Activated T-cell treated with anti-CD3 and anti-CD28 coated beads, Interleukin-2, amount 50 U/mL, for 1 hour (primary cell): ENCODE measurements around the gene SHPK.
A peak's percentile ranks its signal among the peaks of the same experiment; 100 is the strongest.

Source experiments
- DNase-seq: peaks from one replicate; pipeline ENCODE4 v3.0.0-alpha.2; 2020

Gene SHPK

DNA sequence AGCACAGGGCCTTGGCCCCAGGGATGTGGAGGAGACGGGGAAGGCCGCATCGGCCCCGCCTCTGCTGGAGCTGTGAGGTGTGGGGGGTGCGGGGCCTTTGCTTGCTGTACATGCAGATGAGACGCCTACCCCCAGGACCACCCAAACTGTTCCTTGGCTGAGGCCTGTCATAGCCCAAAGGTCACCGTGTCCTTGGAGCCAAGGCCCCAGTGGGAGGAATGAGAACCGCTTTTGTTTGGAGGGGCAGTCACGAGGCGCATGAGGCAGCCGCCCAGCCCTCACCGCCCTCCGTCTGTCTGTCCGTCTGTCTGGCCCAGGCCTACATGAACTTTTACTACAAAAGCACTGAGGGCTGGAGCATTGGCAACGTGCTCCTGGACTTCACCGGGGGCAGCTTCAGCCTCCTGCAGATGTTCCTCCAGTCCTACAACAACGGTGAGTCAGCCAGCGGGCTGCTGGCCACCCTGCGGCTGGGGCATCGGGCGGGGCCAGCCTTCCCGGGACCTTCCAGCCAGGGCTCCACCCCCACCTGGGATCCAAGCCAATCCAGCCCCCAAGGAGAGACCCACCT lies 23.6 kb upstream of the SHPK start:
- DNase-seq, result no peak

DNA sequence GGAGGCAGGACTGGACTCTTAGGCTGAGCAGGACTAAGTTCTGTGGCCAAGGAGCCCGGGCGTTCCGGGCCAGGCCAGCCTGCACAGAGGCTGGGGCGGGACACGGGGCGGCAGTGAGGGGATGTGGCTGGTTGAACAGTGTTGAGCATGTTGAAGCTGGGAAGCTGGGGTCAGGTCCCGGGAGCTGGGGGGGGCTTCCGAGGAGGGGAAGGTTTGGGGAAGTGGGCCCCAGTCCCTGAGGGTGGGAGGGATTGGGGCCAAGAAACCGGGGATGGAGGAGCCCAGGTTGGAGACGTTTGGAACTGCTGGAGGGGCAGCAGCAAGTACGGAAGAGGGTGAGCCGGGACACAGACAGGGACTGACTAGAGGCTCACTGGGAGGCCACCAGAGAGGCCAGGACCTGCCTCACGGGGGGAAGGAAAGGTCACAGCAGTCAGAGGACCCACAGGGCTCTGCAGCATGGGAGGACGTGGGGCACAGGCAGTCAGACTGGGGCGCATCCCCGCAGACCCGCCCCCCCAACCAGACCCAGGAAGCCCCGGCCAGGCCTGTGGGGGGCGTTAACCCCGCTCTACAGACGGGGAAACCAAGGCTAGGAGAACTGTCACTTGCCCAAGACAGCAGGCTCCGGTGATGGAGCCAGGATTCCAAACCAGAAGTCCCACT lies 22.9 kb upstream of the SHPK start:
- DNase-seq, result no peak

DNA sequence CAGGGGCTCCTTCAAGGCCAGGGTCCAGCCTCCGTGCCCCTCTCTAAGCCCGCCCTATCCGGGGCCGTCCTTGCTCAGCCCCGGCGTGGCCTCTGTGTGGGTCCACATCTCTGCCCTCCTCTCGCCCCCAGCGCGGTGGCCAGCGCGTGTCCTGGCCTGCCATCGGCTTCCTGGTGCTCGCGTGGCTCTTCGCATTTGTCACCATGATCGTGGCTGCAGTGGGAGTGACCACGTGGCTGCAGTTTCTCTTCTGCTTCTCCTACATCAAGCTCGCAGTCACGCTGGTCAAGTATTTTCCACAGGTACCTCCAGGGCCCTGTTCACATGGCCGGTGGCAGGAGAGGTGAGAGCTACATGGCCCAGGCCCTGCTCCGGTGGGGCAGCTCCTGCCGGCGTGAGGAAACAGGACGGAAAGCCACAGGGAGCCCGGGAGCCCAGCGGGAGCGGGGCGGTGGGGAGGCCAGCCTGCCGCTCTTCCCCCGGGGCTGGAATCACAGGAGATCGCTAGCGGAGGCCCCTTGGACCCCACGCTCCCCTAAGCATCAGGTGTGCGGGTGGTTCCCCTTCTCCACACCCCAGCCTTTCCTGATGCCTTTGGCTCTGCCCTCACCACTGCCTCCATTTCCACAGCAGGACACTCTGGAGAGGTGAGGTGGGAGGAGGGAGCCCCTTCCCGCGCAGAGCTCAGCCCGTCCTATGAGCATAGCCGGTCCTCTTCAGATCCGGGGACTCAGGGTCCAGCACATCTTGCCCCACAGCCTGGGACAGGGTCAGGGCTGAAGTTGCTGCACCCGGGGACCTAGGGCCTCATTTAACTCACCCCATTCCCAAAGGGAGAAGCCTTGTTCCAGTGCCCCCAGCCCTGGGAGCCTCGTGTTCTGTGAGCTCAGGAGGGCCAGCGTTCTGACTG lies 22.1 kb upstream of the SHPK start:
- no peak for DNase-seq

DNA sequence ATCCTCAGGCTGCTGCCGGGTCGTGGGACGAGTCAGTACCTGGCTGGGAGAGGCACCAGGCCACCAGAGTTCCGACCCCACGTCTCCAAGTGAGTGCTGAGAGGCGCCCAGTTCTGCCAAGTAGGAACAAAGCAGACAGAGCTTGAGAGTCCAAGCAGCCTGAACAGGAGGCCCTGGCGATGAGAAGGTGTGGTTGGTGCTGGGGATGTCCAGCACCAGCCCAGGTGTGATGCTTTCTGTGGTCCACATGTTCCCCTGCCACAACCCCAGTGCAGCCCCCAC lies 21.5 kb upstream of the SHPK start:
- no peak for DNase-seq

DNA sequence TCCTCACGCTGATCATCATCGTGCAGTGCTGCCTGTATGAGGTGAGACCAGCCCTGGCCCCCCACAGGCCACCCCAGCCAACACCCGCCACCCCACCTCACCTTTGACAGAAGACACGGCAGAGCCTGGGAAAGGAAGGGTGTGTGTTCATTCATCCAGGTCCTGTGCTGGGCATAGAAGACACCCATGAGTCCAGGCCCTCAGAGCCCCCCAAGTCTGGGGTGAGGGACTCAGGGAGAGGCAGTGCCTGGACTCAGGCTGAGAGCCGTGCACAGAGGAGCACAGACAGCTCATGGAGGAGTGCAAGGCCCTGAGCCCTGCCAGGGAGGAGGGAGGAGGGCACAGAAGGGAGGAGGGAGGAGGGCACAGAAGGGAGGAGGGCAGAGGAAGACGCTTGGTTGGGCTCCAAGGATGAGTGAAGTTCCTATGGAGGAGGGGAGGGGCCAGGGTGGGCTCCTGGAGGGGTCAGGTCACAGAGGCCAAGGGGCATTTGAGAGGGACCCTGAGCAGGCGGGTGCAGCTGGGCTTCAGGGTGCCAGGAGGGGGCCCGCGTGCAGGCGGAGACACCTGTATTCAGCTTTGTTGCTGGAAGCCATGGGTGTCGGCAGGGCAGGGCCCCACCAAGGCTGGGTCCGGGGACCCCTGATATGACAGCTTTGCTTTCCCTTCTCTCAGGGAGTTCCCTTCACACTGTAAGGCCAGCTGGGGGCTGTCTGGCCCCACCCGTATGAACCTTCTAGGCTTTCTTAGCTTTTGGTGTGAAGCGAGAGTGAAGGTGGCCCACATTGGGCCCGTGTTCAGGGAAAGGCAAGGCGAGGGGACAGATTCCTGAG lies 20.9 kb upstream of the SHPK start:
- DNase-seq, result no peak

DNA sequence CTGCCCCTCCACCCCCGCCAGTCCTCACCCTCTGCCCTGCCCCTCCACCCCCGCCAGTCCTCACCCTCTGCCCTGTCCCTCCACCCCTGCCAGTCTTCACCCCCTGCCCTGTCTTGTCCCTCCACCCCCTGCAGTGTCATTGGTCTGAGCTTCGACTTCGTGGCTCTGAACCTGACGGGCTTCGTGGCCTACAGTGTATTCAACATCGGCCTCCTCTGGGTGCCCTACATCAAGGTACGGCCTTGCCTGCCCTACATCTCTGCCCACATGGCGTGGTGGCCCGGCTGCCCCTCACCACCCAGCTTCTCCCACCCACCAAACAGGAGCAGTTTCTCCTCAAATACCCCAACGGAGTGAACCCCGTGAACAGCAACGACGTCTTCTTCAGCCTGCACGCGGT lies 20.3 kb upstream of the SHPK start:
- DNase-seq, result no peak

DNA sequence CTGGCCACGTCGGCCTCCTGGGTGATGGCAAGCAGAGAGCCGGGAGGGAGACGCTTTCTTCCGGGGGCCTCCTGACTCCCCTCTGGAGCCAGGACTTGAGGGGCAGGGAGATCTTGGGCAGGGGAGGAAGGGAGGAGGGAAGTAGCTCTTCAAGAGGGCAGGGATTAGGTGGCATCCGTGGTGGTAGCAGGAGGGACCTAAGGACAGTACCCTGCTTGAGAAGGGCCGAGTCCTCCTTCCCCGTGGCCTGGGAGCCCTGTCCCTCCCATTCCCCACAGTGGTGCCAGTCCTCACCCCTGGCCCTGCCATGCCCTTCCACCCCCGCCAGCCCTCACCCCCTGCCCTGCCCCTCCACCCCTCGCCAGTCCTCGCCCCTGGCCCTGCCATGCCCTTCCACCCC lies 19.7 kb upstream of the SHPK start:
- no peak for DNase-seq

DNA sequence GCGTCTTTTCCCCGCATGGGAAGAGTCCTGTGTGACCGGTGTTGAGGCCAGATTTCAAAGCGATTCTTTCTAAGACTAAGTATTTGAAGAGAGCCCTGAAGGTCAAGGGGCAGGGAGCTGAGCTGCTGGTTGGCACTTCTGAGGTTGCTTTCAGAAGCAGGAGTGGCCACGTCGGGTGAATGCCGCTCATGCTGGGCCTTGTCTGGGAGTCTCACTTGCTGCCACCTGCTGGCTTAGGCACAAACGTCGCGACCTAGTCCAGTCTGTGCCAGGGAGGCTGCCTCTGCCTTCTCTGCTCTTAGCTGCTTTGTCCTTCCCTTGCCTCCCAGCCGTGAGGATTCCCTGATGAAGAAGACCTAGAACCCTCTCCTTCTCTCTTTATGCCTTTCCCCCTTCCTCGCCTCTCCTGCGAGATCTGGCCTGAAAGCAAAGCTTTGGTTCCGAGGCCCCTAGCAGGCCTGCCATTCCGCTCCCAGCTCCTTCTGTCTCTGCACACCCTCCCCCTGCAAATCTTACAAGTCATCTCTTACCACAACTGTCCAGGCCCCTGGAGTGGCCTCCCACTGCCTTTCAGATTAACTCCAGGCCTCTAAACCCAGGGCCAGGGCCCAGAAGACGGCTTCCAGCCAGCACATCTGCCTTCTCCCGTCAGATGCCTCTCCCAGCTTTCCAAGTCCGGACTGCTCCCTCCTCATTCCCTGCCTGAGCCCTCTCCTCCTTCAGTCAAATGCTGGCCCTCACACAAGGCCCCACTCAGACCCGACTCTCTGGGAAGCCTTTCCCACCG lies 11.9 kb upstream of the SHPK start:
- DNase-seq, result peak; percentile 39

DNA sequence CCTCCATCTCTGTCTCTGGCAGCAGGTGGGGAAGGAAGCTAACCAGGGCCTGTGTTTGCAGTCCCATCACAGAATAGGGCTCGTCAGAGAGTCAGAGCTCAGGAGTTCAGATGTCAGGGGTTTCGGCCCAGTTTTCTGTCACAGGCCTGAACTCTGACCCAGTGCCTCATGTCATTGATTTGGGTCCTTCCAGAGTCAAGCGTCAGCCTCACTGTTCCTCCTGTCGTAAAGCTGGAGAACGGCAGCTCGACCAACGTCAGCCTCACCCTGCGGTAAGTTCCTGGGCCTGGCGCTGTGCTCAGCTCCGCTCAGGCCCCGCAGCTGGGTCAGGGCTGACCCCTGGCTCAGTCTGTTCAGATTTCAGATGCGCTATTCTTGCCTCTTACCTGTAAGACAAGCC lies 11.2 kb upstream of the SHPK start:
- no peak for DNase-seq

DNA sequence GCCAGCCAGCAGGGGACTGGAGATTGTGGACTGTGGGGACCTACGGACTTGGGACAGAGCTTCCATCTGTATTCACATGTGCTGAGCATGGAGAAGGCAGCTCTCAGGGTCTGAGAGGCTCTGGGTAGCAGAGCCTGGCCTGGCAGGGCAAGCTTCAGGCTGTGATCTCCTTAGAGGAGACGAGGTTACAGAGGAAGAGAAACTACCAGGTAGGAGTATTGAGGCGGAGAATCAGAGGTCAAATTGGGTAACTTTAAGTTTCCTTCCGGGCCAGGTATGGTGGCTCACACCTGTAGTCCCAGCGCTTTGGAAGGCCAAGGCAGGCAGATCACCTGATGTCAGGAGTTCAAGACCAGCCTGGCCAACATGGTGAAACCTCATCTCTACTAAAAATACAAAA lies 9.3 kb upstream of the SHPK start:
- DNase-seq, result no peak

DNA sequence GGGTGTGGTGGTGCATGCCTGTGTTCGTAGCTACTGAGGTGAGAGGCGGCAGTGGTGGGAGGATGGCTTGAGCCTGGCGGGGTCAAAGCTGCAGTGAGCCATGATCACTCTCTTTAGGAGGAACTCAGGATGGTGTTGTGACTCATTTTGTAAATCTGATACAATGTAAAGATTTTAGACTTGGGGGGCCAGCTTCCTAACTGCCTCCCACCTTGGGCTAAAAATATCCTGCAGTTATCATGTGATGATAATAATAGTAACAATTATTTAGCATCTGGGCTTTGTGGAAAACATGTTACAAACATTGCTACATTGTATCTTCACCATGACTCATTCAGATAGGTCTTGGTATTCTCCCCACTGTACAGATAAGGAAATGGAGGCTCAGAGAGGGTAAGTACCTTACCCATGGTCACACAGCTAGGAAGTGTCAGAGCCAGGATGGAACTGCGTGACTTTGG lies 7.9 kb upstream of the SHPK start:
- DNase-seq, result no peak

DNA sequence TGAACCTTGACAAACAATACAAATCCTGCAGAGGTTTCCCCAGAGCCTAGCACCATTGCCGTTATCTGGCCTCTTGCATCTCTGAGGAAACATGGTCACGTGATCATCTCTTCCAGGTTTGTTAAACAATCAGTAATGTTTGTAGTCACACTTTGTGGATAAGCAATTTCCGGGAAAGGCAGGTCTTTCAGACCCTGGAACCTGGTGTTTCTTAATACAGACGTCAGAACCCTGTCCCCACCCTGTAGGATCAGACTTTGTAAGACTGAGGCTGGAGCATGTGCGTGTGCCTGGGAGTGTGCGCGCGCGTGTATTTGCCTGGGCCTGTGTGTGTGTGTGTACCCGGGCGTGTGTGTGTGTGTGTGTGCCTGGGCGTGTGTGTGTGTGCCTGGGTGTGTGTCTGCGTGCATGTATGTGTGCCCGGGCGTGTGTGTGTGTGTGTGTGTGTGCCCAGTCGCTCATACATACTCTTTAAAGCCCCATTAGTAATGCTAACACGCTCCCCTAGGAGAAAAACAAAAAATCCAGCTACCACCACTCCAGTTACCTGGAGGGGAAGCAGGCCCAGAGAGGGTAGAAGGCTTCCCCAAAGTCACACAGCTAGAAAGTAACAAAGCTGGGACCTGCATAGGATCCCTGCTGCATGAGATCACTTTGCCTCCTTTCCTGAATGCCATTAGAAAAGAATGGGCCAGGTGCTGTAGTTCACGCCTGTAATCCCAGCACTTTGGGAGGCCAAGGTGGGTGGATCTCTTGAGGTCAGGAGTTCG lies 5.9 kb upstream of the SHPK start:
- DNase-seq, result no peak

DNA sequence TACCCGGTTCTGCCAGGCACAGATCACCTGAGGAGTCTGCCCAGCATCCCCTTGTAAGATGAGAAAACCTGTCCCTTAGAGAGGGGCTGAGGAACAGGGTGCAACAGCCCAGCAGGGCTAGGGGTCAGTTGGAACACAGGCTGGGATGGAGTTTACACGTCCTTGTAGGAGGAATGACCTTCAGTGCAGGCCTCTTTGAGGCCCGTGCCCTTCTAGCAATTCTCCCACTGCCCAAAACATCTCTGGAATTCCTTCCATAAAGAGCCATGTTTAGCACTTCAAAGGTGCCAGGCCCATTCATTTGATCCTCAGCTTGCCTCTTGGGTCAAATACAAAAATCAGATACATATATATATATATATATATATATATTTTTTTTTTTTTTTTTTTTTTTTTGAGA lies 5.0 kb upstream of the SHPK start:
- DNase-seq, result no peak

DNA sequence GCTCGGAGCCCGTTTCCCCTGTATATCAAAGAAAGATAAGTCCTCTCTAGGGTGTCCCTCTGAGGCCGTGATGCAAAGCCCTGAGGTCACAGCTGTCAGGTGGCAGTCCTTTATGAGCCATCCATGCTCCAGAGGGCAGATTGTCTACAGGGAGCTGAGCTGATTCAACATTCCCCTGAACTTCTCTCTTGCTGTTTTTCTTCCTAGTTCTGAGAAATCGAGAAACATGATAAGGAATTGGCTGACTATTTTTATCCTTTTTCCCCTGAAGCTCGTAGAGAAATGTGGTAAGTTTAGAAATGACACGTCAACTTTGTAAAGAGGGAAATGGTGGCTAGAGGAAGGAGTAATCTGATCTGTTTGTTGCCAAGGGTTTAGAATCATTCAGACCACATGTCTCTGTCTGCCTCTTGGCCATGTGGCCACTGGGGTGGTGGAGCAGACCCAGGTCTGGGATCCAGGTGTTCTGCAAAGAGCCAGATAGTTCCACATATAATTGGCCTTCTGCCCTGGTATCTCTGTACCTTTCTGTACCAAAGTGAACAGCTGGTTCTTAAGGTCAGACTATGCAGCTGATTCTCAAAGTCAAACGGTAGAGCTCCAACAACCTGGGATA lies 4.0 kb upstream of the SHPK start:
- DNase-seq, result no peak

DNA sequence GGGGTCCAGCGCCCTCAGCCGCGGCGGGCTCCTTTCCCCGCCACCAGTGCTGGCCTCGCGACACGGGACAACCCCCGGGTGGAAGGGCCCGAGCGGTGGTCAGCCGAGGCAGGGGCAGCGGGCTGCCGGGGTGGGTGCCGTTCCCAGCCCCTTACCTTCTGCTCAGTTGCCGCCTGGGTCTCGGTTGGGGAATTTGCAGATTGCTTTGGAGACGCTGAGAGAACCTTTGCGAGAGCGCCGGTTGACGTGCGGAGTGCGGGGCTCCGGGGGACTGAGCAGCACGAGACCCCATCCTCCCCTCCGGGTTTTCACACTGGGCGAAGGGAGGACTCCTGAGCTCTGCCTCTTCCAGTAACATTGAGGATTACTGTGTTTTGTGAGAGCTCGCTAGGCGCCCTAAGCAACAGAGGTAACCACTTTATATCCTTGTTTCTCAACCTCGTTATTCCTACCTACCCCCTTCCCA lies 891 bp upstream of the SHPK start:
- DNase-seq, result no peak

DNA sequence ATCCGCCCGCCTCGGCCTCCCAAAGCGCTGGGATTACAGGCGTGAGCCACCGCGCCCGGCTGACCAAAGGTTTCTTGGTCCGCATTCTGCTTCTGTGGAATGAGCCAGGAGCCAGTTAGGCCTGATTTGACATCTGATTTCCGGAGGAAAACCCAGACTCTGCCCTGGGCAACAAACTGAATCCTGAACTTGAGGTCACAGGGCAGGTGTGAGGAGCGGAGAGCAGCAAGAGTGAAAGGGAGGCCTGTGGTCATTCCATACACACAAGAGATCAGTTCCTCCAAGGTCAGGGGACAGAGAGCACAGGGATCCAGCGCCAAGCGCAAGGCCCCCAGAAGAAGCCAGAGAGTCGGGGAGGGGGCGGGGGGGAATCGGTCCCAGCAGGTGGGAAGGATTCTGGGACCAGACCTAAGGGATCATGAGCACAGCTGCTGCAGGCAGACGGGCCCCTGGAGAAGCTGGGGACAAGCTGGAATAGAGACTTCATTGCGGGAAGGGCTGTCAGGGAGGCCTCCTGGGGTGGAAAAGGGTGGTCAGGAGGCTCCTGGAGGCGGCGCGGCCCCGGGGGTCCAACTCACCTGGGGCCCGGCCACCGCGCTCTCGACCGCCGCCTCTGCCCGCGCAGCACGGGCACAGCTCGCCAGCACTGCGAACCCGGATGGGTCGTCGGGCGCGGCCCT lies 436 bp downstream of the SHPK start:
- DNase-seq, result peak; percentile 24

DNA sequence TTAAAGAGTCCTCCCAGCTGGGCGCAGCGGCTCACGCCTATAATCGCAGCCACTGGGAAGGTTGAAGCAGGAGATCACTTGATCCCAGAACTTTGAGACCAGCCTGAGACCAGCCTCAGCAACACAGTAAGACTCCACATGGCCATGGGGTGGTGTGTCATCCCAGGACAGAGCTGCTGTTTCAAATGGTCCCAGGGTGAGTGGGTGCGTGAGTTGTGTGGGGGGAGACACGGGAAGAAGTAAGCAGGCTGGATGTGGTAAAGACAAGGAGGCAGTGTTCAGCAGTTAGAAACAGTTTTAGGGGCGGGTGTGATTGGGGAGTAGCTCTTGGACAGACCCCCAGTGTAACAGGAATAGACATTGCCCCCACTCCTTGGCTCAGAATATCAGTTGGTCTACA lies 3.8 kb downstream of the SHPK start:
- no peak for DNase-seq

DNA sequence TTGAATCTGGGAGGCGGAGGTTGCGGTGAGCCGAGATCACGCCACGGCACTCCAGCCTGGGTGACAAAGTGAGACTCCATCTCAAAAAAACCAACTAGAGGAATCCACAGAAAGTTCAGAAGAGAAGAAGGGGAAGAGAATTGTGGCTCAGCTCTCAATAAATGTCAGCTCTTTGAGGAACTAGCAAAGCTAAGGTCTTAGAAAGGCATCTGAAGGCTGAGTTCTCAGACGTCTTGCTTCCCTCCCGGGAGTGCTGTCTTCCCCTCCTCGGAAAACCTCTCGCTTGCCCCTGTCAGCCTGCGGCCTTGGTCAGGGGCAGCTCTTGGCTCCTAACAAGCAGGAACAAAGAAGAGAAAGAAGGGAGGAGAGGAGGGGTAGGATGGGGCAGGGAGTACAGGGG lies 5.3 kb downstream of the SHPK start:
- no peak for DNase-seq

DNA sequence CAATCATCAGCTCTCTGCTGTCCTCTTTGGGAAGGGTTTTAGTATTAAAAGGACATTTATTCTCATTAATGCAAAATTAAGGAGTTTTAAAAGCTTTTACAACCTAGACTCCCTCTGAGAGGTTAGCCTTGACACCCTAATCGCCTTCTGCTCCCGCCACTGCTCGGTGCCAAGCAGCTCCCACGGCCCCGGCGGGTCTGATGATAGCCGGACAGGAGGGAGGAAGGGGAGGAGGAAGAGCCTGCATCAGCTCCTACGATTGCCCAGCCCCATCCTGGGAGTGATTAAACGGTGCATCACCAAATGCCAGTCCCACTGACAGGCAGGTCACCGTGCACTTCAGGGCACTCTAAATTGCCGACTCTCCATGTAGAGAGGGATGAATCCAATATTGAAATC lies 8.3 kb downstream of the SHPK start:
- DNase-seq, result no peak
